Esophagus muscularis mucosa (tissue), 3 donors: ENCODE measurements around the gene SIRPA.
A peak's percentile ranks its signal among the peaks of the same experiment; 100 is the strongest.

Source experiments
- POLR2A ChIP-seq: fragments of 450-650 bp; IDR thresholded peaks from one replicate; pipeline ENCODE4 v1.6.1; 2017; ENCODE audit warnings: antibody characterized with exemption, moderate library complexity, mild to moderate bottlenecking, low read depth
- POLR2AphosphoS5 ChIP-seq, 2 donors: sonication (generic); formaldehyde crosslinking; IDR thresholded peaks; one replicate each; pipeline ENCODE4 v1.6.1; 2017; ENCODE audit warnings: antibody characterized with exemption in 2 of 2
- TF ChIP-seq, protein P1 (sequence below), 3 experiments: fragments of 200-600 bp in 2 of 3; fragments of 450-650 bp in 1 of 3; sonication (generic) in 2 of 3; IDR thresholded peaks; one replicate each; pipeline ENCODE4 v1.5.1; 2017 to 2019; ENCODE audit warnings: antibody characterized with exemption in 3 of 3, mild to moderate bottlenecking in 2 of 3, moderate library complexity in 1 of 3

DNA sequence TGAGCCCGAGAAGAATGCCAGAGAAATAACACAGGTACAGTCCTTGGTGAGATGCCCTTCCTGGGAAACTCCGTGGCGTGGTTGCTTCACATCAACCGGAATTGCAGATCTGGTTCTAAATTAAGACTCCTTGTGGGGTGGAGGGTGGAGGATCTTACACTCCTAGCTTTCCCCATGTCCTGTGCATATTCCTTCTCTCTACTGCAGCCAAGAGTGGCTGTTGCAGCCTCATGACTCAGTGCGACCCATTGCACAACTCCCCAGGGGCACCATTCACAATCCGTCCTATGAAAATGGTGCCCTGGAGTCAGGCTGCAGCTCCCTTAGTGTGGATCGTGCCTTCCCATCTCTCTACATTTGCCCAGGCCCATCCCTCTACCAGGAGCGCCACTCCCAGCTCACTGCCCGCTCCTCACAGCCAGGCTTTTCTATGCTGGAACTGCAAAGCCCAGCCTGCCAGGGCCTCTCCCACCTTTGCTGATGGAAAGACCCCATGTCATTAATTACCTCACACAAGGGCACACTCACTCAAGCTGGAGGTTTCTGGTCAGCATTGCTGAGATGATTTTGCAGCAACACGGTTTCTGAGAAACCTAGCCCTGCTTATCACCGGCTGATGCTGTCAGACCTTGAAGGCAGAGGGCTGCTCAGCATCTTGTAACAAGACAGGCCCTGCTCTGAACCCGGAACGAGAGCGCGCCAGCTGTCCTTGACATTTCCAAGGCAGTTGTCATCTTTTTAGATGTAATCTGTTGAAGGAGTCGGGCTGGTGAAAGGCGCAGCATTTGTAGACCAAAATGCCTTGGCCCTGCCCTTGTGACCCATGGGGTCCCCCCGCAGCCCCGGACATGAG lies 39.7 kb downstream of the SIRPA start:
- TF ChIP-seq, protein P1, sequence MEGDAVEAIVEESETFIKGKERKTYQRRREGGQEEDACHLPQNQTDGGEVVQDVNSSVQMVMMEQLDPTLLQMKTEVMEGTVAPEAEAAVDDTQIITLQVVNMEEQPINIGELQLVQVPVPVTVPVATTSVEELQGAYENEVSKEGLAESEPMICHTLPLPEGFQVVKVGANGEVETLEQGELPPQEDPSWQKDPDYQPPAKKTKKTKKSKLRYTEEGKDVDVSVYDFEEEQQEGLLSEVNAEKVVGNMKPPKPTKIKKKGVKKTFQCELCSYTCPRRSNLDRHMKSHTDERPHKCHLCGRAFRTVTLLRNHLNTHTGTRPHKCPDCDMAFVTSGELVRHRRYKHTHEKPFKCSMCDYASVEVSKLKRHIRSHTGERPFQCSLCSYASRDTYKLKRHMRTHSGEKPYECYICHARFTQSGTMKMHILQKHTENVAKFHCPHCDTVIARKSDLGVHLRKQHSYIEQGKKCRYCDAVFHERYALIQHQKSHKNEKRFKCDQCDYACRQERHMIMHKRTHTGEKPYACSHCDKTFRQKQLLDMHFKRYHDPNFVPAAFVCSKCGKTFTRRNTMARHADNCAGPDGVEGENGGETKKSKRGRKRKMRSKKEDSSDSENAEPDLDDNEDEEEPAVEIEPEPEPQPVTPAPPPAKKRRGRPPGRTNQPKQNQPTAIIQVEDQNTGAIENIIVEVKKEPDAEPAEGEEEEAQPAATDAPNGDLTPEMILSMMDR (IDR thresholded peaks at IDR 0.05) = no peak
- TF ChIP-seq POLR2A (no peak), POLR2AphosphoS5 (IDR thresholded peaks at IDR 0.05) (peak in 1 of 2 donors; percentile 72)
